Osteocyte (in vitro differentiated cells): ENCODE results near the gene SLC22A14. TPM values are rescaled to one million over a fixed set of nuclear protein-coding genes. Genes with fewer than 3 reads are reported as not detected.
"Not testable (repeated sequence)": the region's sequence is repeated elsewhere in the genome, so short reads cannot be mapped to it uniquely, and the experiment has no call there.

Source experiments
- DNase-seq: peaks from one replicate; pipeline ENCODE4 v3.0.0; 2021; ENCODE audit warnings: mixed read lengths; ENCODE audit not compliant: unreplicated experiment; ENCODE audit errors: extremely low spot score
- H3K27ac Mint-ChIP-seq: one replicate; pipeline ENCODE4 v1.8.0; 2021; ENCODE audit warnings: mild to moderate bottlenecking, mixed read lengths; ENCODE audit not compliant: unreplicated experiment
- H3K27me3 Mint-ChIP-seq: one replicate; pipeline ENCODE4 v1.8.0; 2021; ENCODE audit warnings: mixed read lengths; ENCODE audit not compliant: unreplicated experiment
- H3K36me3 Mint-ChIP-seq: one replicate; pipeline ENCODE4 v1.8.0; 2021; ENCODE audit warnings: mixed read lengths; ENCODE audit not compliant: unreplicated experiment
- H3K4me1 Mint-ChIP-seq: one replicate; pipeline ENCODE4 v1.8.0; 2021; ENCODE audit warnings: mixed read lengths; ENCODE audit not compliant: unreplicated experiment
- H3K4me3 Mint-ChIP-seq: one replicate; pipeline ENCODE4 v1.8.0; 2021; ENCODE audit warnings: mild to moderate bottlenecking, moderate library complexity, mixed read lengths; ENCODE audit not compliant: unreplicated experiment
- H3K9me3 Mint-ChIP-seq: one replicate; pipeline ENCODE4 v1.8.0; 2021; ENCODE audit warnings: mixed read lengths; ENCODE audit not compliant: unreplicated experiment
- CTCF ChIP-seq: fragments of 200-600 bp; sonication (generic); IDR thresholded peaks from 2 replicates; pipeline ENCODE4 v1.5.0; 2021; ENCODE audit warnings: antibody characterized with exemption, mild to moderate bottlenecking, moderate library complexity
- total RNA-seq: library from RNA; stranded (reverse); gene quantifications from 2 replicates; pipeline ENCODE4 v1.2.1, GENCODE V29; 2021

The SLC22A14 gene
- total RNA-seq, 1 donor from 2014 or later = 0.30 TPM

DNA sequence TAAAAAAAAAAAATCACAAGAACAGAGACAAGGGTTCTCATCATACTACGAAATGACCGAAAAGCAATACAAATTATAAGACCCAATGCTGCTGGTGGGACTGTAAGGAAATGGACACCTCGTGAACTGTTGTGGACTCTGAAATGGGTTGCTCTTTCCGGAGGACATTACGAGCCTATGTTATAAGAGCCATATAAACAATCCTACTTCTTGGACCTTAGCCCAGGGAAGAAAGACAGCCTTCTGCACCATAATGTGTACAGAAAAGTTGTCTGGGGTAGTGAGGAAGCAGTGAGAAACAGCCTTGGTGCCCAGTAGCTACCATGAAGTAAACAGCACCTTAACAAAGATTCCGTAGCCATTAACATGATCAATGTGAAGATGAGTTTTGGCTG, 2.7 kb downstream of the SLC22A14 start:
- Mint-ChIP-seq H3K36me3 (peaks cover 9% of the 10 kb centered on the region), H3K4me1 (no peaks in the 10 kb centered on the region), H3K27me3 (no peaks in the 10 kb centered on the region), H3K9me3 (no peaks in the 10 kb centered on the region), H3K4me3 (no peak overlapping the region), H3K27ac (no peak overlapping the region)
- DNase-seq = no peak
- TF ChIP-seq CTCF = no peak

GRCh38 chr3:38289286-38290217, 7.5 kb downstream of the SLC22A14 start:
- not testable (repeated sequence) for DNase-seq, H3K9me3 Mint-ChIP-seq, H3K36me3 Mint-ChIP-seq, H3K4me1 Mint-ChIP-seq, H3K4me3 Mint-ChIP-seq, H3K27me3 Mint-ChIP-seq, H3K27ac Mint-ChIP-seq

GRCh38 chr3:38297053-38297452, 15.0 kb downstream of the SLC22A14 start:
- not testable (repeated sequence) for H3K27me3 Mint-ChIP-seq, H3K27ac Mint-ChIP-seq, H3K4me1 Mint-ChIP-seq, H3K4me3 Mint-ChIP-seq, H3K9me3 Mint-ChIP-seq, H3K36me3 Mint-ChIP-seq, DNase-seq

DNA sequence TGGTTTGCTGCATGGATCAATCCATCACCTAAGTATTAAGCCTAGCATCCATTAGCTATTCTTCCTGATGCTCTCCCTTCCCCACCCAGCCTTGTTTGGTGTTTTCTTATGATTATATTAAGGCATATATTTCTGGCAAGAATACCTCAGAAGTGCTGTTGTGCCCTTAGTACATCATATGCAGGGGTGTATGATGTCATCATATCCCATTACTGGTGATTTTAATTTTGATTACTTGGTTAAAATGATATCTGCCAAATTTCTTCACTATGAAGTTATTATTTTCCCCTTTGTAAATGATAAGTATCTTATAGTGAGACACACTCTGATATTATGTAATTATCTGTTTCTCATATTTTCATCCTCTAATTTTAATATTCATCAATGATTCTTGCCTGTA, 15.4 kb downstream of the SLC22A14 start:
- Mint-ChIP-seq H3K9me3 (no peaks in the 10 kb centered on the region), H3K4me3 (no peak overlapping the region), H3K27me3 (no peaks in the 10 kb centered on the region), H3K4me1 (no peaks in the 10 kb centered on the region), H3K27ac (no peak overlapping the region), H3K36me3 (no peaks in the 10 kb centered on the region)
- no peak for TF ChIP-seq CTCF
- DNase-seq = peak; percentile 4

DNA sequence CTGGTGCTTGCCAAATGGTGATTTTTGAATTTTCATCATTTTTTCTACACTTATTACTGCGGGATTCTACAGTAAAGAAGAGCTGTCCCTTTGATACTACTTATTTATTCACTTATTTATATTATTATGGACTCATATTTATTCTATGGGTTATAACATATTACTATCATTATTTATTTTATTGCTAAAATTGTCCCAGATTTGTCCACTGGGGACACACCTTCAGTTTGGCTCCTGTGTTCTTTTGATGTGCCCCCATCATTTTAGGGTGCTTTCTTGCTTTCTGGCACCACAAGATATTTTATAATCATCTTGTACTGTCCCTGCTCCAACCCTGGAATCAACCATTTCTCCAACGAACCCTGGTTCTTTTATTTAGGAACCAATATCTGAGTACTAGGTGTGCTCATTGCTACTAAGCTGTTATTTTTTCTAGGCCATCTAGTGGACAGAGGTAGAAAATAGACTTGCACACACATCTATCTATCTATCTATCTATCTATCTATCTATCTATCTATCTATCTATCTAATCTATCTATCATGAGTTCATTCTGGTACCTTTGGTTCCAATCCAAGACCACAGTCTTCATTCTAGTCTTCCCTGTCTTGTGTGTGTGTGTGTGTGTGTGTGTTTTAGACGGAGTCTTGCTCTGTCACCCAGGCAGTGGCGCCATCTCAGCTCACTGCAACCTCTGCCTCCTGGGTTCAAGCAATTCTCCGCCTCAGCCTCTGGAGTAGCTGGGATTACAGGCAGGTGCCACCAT, 16.0 kb downstream of the SLC22A14 start:
- H3K4me3 Mint-ChIP-seq = no peak overlapping the region
- TF ChIP-seq CTCF = peak; percentile 55
- H3K27me3 Mint-ChIP-seq = no peaks in the 10 kb centered on the region
- DNase-seq = peak; percentile 44
- H3K36me3 Mint-ChIP-seq = no peaks in the 10 kb centered on the region
- H3K4me1 Mint-ChIP-seq = no peaks in the 10 kb centered on the region
- H3K9me3 Mint-ChIP-seq = no peaks in the 10 kb centered on the region
- H3K27ac Mint-ChIP-seq = no peak overlapping the region

- peak; percentile 80 for DNase-seq
- Mint-ChIP-seq H3K4me3 (no peak overlapping the region), H3K9me3 (peaks cover 3% of the 10 kb centered on the region), H3K36me3 (no peaks in the 10 kb centered on the region), H3K4me1 (no peaks in the 10 kb centered on the region), H3K27ac (no peak overlapping the region), H3K27me3 (no peaks in the 10 kb centered on the region)
- no peak for TF ChIP-seq CTCF
Observed at GRCh38 chr3:38306941-38307340, 24.8 kb downstream of the SLC22A14 start.
